ENCODE data around the gene JADE1.

DNA sequence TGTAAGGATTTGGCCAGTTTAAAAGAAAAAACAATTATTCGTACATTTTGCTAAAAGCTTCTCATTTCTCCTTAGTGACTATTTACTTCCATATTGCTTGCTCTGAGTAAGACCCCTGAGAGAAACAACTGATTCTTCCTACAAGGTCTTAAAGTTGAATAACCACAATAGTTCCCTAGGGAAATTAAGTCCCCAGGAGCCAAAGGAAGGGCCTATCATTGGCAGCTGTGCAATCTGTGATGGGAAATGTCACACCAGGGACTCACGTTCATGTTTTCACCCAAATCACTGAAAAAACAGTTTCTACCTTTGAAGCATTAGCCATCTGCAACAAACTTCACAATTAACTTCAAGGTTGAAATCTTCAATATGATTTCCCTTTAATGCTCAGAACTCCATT lies 66.7 kb downstream of the JADE1 start:
- TF ChIP-seq, protein P1, sequence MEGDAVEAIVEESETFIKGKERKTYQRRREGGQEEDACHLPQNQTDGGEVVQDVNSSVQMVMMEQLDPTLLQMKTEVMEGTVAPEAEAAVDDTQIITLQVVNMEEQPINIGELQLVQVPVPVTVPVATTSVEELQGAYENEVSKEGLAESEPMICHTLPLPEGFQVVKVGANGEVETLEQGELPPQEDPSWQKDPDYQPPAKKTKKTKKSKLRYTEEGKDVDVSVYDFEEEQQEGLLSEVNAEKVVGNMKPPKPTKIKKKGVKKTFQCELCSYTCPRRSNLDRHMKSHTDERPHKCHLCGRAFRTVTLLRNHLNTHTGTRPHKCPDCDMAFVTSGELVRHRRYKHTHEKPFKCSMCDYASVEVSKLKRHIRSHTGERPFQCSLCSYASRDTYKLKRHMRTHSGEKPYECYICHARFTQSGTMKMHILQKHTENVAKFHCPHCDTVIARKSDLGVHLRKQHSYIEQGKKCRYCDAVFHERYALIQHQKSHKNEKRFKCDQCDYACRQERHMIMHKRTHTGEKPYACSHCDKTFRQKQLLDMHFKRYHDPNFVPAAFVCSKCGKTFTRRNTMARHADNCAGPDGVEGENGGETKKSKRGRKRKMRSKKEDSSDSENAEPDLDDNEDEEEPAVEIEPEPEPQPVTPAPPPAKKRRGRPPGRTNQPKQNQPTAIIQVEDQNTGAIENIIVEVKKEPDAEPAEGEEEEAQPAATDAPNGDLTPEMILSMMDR (optimal IDR thresholded peaks at IDR 0.05 in 1 of 3, IDR thresholded peaks at IDR 0.05 in 1 of 3, conservative IDR thresholded peaks at IDR 0.05 in 1 of 3; ENCODE audit: extremely low read depth in 1 of 3, insufficient read depth in 2 of 3, low read length in 3 of 3): no peak
- TF ChIP-seq EZH2 (IDR thresholded peaks at IDR 0.05; ENCODE audit: low read length): no peak

All from keratinocyte (primary cell).